Coronary artery (tissue), 2 donors: ENCODE results near the gene COX7B2.

Source experiments
- DNase-seq: peaks from one replicate; pipeline ENCODE4 v3.0.0-alpha.2; 2017; ENCODE audit warnings: low spot score
- H3K27ac ChIP-seq, 2 donors: fragments of 200-600 bp; sonication (generic); one replicate each; pipeline ENCODE4 v1.5.1; 2016 to 2019
- H3K4me3 ChIP-seq: fragments of 200-600 bp; sonication (generic); 2 replicates; pipeline ENCODE4 v1.5.1; 2016; ENCODE audit warnings: mild to moderate bottlenecking, moderate library complexity
- TF ChIP-seq, protein P1 (sequence below): fragments of 200-600 bp; sonication (generic); IDR thresholded peaks from one replicate; pipeline ENCODE4 v1.5.1; 2019; ENCODE audit warnings: antibody characterized with exemption

Gene COX7B2

GRCh38 chr4:46698891-46699290, 210.2 kb downstream of the COX7B2 start:
- DNase-seq = no peak
- TF ChIP-seq, protein P1, sequence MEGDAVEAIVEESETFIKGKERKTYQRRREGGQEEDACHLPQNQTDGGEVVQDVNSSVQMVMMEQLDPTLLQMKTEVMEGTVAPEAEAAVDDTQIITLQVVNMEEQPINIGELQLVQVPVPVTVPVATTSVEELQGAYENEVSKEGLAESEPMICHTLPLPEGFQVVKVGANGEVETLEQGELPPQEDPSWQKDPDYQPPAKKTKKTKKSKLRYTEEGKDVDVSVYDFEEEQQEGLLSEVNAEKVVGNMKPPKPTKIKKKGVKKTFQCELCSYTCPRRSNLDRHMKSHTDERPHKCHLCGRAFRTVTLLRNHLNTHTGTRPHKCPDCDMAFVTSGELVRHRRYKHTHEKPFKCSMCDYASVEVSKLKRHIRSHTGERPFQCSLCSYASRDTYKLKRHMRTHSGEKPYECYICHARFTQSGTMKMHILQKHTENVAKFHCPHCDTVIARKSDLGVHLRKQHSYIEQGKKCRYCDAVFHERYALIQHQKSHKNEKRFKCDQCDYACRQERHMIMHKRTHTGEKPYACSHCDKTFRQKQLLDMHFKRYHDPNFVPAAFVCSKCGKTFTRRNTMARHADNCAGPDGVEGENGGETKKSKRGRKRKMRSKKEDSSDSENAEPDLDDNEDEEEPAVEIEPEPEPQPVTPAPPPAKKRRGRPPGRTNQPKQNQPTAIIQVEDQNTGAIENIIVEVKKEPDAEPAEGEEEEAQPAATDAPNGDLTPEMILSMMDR = no peak
- H3K27ac ChIP-seq = no peak overlapping the region
- no peak overlapping the region for H3K4me3 ChIP-seq
